NOMO-1 treated with DMSO at 0.1 percent for 48 hours (cell line): ENCODE measurements around the gene NACA.
A peak's percentile ranks its signal among the peaks of the same experiment; 100 is the strongest.
"Not testable (repeated sequence)": the region's sequence is repeated elsewhere in the genome, so short reads cannot be mapped to it uniquely, and the experiment has no call there.

ENCODE experiments used
- DNase-seq: peaks from one replicate; lab custom pipeline; 2025; ENCODE audit not compliant: unreplicated experiment; lab: John Stamatoyannopoulos, UW

Gene NACA

GRCh38 chr12:56725723-56726102, 614 bp upstream of the NACA start:
- DNase-seq = no peak

DNA sequence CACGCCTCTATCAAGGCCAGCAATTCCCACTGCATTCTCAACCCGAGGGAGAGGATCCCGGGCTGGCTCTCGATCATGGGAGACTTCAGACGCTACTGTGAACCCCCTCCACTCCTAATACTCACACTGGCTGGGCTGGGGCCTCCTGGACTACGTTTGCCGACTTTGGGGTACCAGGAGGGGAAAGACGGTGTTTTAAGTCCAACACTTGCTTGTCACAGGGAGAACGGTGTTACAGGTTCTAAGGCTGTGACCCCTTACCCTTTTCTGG, 463 bp downstream of the NACA start:
- DNase-seq = no peak

DNA sequence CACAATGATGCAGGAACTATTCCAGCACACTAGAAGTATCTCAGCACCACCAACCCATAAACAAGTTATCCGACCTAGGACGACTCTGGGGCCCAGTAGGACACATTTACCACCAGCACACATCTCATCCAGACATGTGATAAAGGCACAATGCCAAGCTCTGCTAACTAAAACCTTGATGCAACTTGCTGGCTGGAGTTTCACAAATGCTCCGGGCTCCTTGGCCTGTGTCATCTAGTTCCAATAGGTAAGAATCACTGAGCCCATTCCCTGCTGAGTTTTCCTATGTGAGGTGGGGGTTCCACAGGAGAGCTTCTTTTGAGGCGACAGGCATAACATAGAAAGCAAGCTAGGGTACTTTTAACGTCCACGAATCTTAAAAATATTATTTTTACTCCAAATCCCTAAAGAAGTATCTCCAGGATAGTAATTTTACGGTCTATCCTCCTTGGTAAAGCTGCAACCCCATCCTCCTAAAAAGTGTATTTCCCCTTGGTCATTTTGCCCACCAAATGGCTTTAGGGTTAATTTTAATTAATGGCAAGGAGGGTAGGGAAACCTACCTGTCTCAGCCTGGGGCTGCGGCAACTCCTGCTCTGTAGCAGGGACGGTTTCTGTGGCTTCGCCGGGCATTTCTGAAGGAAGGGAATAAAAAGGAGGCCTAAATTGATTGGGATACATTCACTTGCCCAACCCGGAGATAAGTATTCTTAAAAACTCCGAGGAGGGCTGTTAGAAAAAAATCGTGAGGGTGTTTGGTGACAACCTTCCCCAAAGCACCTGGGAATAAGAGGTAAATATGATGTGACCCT, 1.0 kb downstream of the NACA start:
- no peak for DNase-seq

DNA sequence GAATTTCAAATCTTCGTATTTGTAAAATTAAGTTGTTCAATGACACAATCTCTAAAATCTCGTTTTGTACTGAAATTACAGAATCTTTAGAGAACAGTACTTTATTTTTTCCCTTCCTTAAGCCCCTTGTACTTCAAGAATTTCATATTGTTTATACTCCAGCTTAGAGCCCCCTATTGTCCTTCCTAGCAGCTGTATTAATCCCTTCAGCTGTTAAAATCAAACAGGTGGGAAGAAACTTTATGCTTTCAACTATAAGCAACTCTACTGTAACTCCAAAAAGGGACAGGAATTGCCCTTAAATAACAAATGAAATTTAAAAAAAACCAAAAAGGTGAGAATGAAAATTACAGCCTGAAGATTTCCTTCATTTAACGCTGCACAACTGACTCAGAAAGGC, 1.7 kb downstream of the NACA start:
- DNase-seq = no peak

DNA sequence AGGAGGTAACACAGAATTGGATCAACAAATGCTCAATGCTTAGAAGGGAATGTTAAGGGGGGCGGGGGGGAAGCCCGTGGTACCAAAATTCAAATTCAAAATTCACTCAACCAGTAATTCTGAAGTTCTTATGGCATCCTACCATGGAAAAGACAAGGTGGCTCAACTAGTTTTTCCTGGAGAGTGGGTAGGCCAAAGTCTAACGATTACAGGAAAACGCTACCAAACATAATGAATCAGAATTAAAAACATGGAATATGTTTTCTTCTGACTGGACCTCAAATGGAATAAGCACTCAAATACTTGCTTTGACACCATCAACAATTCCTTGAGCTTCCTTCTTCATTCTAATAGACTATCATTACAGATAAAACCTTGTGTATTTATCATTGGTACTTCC, 2.3 kb downstream of the NACA start:
- no peak for DNase-seq

- no peak for DNase-seq
These were observed 3.4 kb downstream of the NACA start for GRCh38 chr12:56721721-56722120.

DNA sequence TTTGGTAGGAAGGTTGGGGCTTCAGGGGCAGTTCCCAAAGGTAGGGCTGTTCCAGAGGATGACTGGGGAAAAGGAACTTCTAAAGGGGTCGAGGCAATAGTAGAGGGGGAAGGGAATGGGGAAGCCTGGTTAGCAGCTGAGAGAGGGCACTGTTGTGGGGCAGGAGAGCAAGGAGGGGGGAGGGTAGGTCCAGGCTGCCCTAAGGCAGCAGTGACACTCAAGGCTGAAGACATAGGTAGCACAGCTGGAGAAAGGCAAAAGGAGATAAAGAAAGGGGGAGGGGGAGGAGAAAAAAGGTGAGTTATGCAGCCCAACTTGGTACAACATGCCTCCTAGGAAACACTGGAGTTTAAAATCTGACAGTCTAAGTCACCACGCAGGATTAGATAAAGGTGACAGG, 3.9 kb downstream of the NACA start:
- peak; percentile 48 for DNase-seq

DNA sequence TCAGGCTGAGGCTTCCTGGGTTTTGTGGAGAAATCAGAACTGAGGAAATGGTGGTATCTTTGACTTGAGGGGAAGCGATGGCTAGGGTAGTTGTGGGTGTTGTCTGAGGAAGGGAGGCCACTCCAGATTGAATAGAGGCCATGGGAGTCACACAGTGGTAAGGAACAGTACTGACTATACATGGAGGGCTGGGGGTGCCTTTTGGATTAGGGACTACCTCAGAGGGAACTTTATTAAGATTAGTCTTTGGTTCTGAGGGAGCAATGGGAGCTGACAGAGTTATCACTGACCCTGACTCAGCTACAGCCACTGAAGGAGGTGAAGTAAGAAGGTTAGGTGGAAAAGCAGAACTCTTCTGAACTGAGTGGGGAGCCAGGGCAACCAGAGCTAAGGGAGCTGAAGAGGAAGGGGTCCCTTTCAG, 4.4 kb downstream of the NACA start:
- peak; percentile 74 for DNase-seq

GRCh38 chr12:56719056-56719455, 6.0 kb downstream of the NACA start:
- no peak for DNase-seq

DNA sequence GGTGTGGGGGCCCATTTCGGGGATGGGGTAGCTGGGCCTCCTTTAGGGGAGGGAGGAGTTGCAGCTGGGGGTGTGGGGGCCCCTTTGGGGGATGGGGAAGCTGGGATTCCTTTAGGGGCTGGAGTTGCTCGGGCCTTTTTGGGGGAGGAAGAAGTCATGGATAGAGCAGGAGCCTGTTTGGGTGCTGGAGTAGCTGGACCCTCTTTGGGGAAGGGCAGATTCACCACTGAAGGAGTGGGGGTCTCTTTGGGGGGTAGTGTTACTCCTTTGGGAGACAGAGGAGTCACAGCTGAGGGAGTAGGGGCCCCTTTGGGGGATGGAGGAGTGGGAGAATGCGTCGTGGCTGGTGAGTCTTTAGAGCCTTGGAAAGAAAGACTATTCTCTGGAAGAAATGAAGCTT, 6.5 kb downstream of the NACA start:
- DNase-seq = no peak

- no peak for DNase-seq
These were observed 7.0 kb downstream of the NACA start for GRCh38 chr12:56718149-56718548.

DNA sequence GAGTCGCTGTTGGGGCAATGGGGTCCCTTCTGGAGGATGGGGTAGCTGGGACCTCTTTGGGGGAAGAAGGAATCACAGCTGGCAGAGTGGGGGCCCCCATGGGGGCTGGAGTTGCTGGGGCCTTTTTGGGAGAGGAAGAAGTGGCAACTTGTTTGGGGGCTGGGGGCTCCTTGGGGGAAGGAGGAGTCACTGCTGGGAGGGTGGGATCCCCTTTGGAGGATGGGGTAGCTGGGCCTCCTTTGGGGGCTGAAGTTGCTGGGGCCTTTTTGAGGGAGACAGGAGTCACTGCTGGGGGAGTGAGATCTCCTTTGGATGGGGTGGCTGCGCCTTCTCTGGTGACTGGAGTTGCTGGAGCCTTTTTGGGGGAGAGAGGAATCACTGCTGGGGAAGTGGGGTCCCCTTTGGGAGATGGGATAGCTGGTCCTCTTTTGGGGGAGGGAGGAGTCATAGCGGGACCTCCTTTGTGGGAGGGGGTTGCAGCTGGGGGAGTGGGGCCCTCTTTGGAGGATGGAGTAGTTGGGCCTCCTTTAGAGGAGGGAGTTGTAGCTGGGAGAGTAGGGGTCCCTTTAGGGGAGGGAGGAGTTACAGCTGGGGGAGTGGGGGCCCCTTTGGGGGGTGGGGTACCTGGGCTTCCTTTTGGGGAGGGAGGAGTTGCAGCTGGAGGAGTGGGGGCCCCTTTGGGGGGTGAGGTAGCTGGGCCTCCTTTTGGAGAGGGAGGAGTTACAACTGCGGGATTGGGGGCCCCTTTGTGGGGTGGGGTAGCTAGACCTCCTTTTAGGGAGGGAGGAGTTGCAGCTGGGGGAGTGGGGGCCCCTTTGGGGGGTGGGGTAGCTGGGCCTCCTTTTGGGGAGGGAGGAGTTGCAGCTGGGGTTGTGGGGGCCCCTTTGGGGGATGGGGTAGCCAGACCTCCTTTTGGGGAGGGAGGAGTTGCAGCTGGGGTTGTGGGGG, 7.9 kb downstream of the NACA start:
- DNase-seq = no peak

- no peak for DNase-seq
These were observed 8.6 kb downstream of the NACA start for GRCh38 chr12:56716458-56716857.

GRCh38 chr12:56715798-56716197, 9.3 kb downstream of the NACA start:
- no peak for DNase-seq

GRCh38 chr12:56714431-56714929, 10.6 kb downstream of the NACA start:
- DNase-seq = no peak

- no peak for DNase-seq
These were observed 11.8 kb downstream of the NACA start for GRCh38 chr12:56713345-56713744.

DNA sequence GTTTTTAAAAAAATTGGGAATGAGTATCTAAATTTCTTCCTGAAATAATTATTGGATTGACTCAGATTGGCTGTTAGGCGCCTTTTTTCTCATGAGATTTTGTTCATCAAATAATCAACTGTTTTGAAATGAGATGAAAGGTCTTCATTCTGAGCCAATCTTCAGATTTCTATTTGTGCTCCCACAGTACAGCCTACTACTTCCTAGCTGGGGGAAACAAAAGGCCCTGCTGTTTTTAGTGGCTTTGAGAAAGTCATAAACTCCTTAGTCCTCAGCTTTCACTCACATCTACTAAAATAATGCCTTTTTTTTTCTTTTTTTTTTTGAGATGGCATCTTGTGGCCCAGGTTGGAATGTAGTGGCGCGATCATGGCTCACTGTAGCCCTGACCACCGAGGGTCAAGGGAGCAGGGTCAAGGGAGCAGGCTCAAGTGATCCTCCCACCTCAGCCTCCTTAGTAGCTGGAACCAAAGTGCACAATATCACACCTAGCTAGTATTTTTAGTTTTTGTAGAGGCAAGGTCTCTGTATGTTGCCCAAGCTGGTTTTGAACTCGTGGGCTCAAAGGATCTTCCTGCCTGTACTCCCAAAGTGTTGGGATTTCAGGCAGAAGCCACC, 15.2 kb downstream of the NACA start:
- no peak for DNase-seq

- DNase-seq = not testable (repeated sequence)
These were observed 20.6 kb downstream of the NACA start for GRCh38 chr12:56704522-56704921.

- peak; percentile 44 for DNase-seq
These were observed 26.0 kb downstream of the NACA start for GRCh38 chr12:56699020-56699661.

- no peak for DNase-seq
These were observed 29.6 kb downstream of the NACA start for GRCh38 chr12:56695327-56696101.
